ENCODE results near the gene CNOT1. TPM values are rescaled to one million over a fixed set of nuclear protein-coding genes. Genes with fewer than 3 reads are reported as not detected.

CNOT1 gene
- total RNA-seq, 4 donors from 2014 or later, result 54.7 to 119 (median 87.2) TPM

- TF ChIP-seq CTCF (IDR thresholded peaks at IDR 0.05 in 4 of 5, conservative IDR thresholded peaks at IDR 0.05 in 1 of 5), result no peak
- TF ChIP-seq POLR2A (IDR thresholded peaks at IDR 0.05), result no peak
- H3K4me3 ChIP-seq, result no peak overlapping the region
- ATAC-seq, result no peak
- no peak for DNase-seq
- peaks cover 12 to 21% (median 17%) of the 10 kb centered on the region in 3 donors for H3K27me3 ChIP-seq
- H3K4me1 ChIP-seq, result peaks cover 4 to 6% of the 10 kb centered on the region in 2 donors
- no peak overlapping the region for H3K27ac ChIP-seq
- intact Hi-C loops (cut with DNase I; ENCODE audit: low total_unique reads), result no loop called here
- no peaks in the 10 kb centered on the region for H3K36me3 ChIP-seq
- H3K9me3 ChIP-seq, result no peaks in the 10 kb centered on the region
- in situ Hi-C loops (cut with MboI; ENCODE audit: low sequenced_read_pairs in 4 of 4), result loop anchor here in 1 of 4 donors (10.0 kb wide), 1 partner anchor 157 kb away; no protein-coding TSS in a partner anchor
Observed at GRCh38 chr16:58497468-58497867, 132.2 kb downstream of the CNOT1 start.

GRCh38 chr16:58495521-58496331 is 133.9 kb downstream of the CNOT1 start:
- Histone ChIP-seq H3K27ac (peak overlapping the region; percentile 10 to 54 (median 32)), H3K4me1 (no peaks in the 10 kb centered on the region), H3K4me3 (peak overlapping the region in 1 of 4 donors; percentile 21), H3K9me3 (no peaks in the 10 kb centered on the region), H3K27me3 (peaks cover 0 to 5% (median 4%) of the 10 kb centered on the region in 3 donors), H3K36me3 (no peaks in the 10 kb centered on the region)
- ATAC-seq, result no peak
- TF ChIP-seq POLR2A (IDR thresholded peaks at IDR 0.05) (no peak), CTCF (IDR thresholded peaks at IDR 0.05 in 4 of 5, conservative IDR thresholded peaks at IDR 0.05 in 1 of 5) (no peak)
- in situ Hi-C loops (cut with MboI; ENCODE audit: low sequenced_read_pairs in 4 of 4), result loop anchor here in 1 of 4 donors (10.0 kb wide), 1 partner anchor 159 kb away; no protein-coding TSS in a partner anchor
- no peak for DNase-seq
- intact Hi-C loops (cut with DNase I; ENCODE audit: low total_unique reads), result no loop called here

- H3K9me3 ChIP-seq, result no peaks in the 10 kb centered on the region
- DNase-seq (peak in 1 of 2 donors; percentile 36), ATAC-seq (peak; percentile 57 to 71)
- H3K36me3 ChIP-seq, result no peaks in the 10 kb centered on the region
- H3K4me1 ChIP-seq, result no peaks in the 10 kb centered on the region
- H3K27me3 ChIP-seq, result no peaks in the 10 kb centered on the region
- TF ChIP-seq CTCF (IDR thresholded peaks at IDR 0.05 in 4 of 5, conservative IDR thresholded peaks at IDR 0.05 in 1 of 5) (peak in 2 of 5 experiments; percentile 11 to 17), POLR2A (IDR thresholded peaks at IDR 0.05) (no peak)
- intact Hi-C loops (cut with DNase I; ENCODE audit: low total_unique reads) (no loop called here), in situ Hi-C loops (cut with MboI; ENCODE audit: low sequenced_read_pairs in 4 of 4) (loop anchor here in 2 of 4 donors (5.0 to 10.0 kb wide), 2 partner anchors 160 to 163 kb away; no protein-coding TSS in a partner anchor)
- H3K27ac ChIP-seq, result peak overlapping the region; percentile 10 to 54 (median 32)
- H3K4me3 ChIP-seq, result peak overlapping the region in 1 of 4 donors; percentile 21
Observed at GRCh38 chr16:58494981-58495520, 134.6 kb downstream of the CNOT1 start.

GRCh38 chr16:58493756-58494431 is 135.7 kb downstream of the CNOT1 start:
- Histone ChIP-seq H3K36me3 (no peaks in the 10 kb centered on the region), H3K9me3 (no peaks in the 10 kb centered on the region), H3K4me1 (no peaks in the 10 kb centered on the region), H3K4me3 (no peak overlapping the region), H3K27ac (no peak overlapping the region), H3K27me3 (no peaks in the 10 kb centered on the region)
- DNase-seq (no peak), ATAC-seq (no peak)
- no peak for TF ChIP-seq POLR2A (IDR thresholded peaks at IDR 0.05)
- TF ChIP-seq CTCF (IDR thresholded peaks at IDR 0.05 in 4 of 5, conservative IDR thresholded peaks at IDR 0.05 in 1 of 5), result no peak
- intact Hi-C loops (cut with DNase I; ENCODE audit: low total_unique reads), result no loop called here
- in situ Hi-C loops (cut with MboI; ENCODE audit: low sequenced_read_pairs in 4 of 4), result loop anchor here in 2 of 4 donors (5.0 to 10.0 kb wide), 2 partner anchors 161 to 162 kb away; no protein-coding TSS in a partner anchor
